GM12878 (cell line): ENCODE results near the gene DNAJA2.

Experiments used
- BACH1 ChIP-seq: fragments of 450-650 bp; IDR thresholded peaks from 2 replicates; pipeline ENCODE4 v1.6.1; 2017; ENCODE audit warnings: mild to moderate bottlenecking, borderline replicate concordance
- CTCF ChIP-seq, 3 experiments: IDR thresholded peaks in 2 of 3; conservative IDR thresholded peaks in 1 of 3; 2 replicates each; pipeline ENCODE4 v1.5.1; 2011; ENCODE audit warnings: low read depth in 3 of 3, low read length in 3 of 3, mild to moderate bottlenecking in 3 of 3, control low read depth in 2 of 3, moderate library complexity in 2 of 3, inconsistent platforms in 1 of 3, mixed read lengths in 1 of 3; ENCODE audit not compliant: control insufficient read depth in 2 of 3, insufficient read depth in 1 of 3; ENCODE audit errors: extremely low read depth in 1 of 3
- EP300 ChIP-seq, 2 experiments: fragments of 150-350 bp in 1 of 2; IDR thresholded peaks; 2 replicates each; pipeline ENCODE4 v1.6.1; 2011 to 2012; ENCODE audit warnings: low read depth in 2 of 2, low read length in 2 of 2, borderline replicate concordance in 1 of 2, improper control_type of control experiment in 1 of 2, inconsistent platforms in 1 of 2; ENCODE audit not compliant: control insufficient read depth in 1 of 2
- GATAD2B ChIP-seq: fragments of 450-650 bp; conservative IDR thresholded peaks from 2 replicates; pipeline ENCODE4 v1.6.1; 2017; ENCODE audit warnings: low read depth, mild to moderate bottlenecking, moderate library complexity
- HDGF ChIP-seq: fragments of 450-650 bp; IDR thresholded peaks from 2 replicates; pipeline ENCODE4 v1.6.1; 2016; ENCODE audit warnings: antibody characterized with exemption
- PAX8 ChIP-seq: fragments of 450-650 bp; IDR thresholded peaks from 2 replicates; pipeline ENCODE4 v1.6.1; 2017; ENCODE audit warnings: mild to moderate bottlenecking, moderate library complexity
- POLR2A ChIP-seq: IDR thresholded peaks from 2 replicates; pipeline ENCODE4 v1.6.1; 2011; ENCODE audit warnings: low read depth, mild to moderate bottlenecking, low read length

GRCh38 chr16:46974352-46974751 lies 878 bp upstream of the DNAJA2 start:
- TF ChIP-seq GATAD2B (no peak), POLR2A (no peak), CTCF (IDR thresholded peaks at IDR 0.05 in 2 of 3, conservative IDR thresholded peaks at IDR 0.05 in 1 of 3; ENCODE audit: control insufficient read depth in 2 of 3, extremely low read depth in 1 of 3, insufficient read depth in 1 of 3, low read depth in 3 of 3, low read length in 3 of 3) (peak; percentile 9 to 23 (median 14); a peak in 2 of 6 replicates), BACH1 (peak; percentile 17; the same call in 1 of the 2 replicates), EP300 (IDR thresholded peaks at IDR 0.05; ENCODE audit: borderline replicate concordance in 1 of 2, control insufficient read depth in 1 of 2, low read depth in 2 of 2, low read length in 2 of 2) (no peak), PAX8 (no peak), HDGF (no peak)
